OCI-LY1 (cell line): ENCODE data around the gene CLDND2.

ENCODE experiments used
- H2AFZ ChIP-seq: fragments of 200-600 bp; sonication (generic), shearing (Covaris generic); 2 replicates; pipeline ENCODE4 v1.6.0; 2014; ENCODE audit warnings: antibody characterized with exemption, mild to moderate bottlenecking, low read length
- H3F3A ChIP-seq: fragments of 200-600 bp; sonication (generic), shearing (Covaris generic); 2 replicates; pipeline ENCODE4 v1.6.0; 2014; ENCODE audit warnings: mild to moderate bottlenecking, antibody characterized with exemption, low read length, moderate library complexity; ENCODE audit not compliant: insufficient read depth
- H3K27ac ChIP-seq: fragments of 200-600 bp; sonication (generic); 2 replicates; pipeline ENCODE4 v1.5.1; 2014; ENCODE audit warnings: low read length, mixed run types, mild to moderate bottlenecking, low read depth; ENCODE audit not compliant: poor library complexity, severe bottlenecking
- H3K27me3 ChIP-seq: fragments of 200-600 bp; sonication (generic); 2 replicates; pipeline ENCODE4 v1.6.0; 2014; ENCODE audit warnings: antibody characterized with exemption, mild to moderate bottlenecking, low read length, moderate library complexity; ENCODE audit not compliant: insufficient read depth
- H3K36me3 ChIP-seq: fragments of 200-600 bp; sonication (generic); 2 replicates; pipeline ENCODE4 v1.6.1; 2014; ENCODE audit warnings: mild to moderate bottlenecking, antibody characterized with exemption, low read length, moderate library complexity, mixed read lengths; ENCODE audit not compliant: insufficient read depth
- H3K4me1 ChIP-seq: fragments of 200-600 bp; sonication (generic); 2 replicates; pipeline ENCODE4 v1.5.1; 2014; ENCODE audit warnings: mild to moderate bottlenecking, low read length, moderate library complexity; ENCODE audit not compliant: insufficient read depth, severe bottlenecking
- H3K4me2 ChIP-seq: fragments of 200-600 bp; sonication (generic), shearing (Covaris generic); 2 replicates; pipeline ENCODE4 v1.6.1; 2014; ENCODE audit warnings: low read length
- H3K4me3 ChIP-seq: fragments of 200-600 bp; sonication (generic); 2 replicates; pipeline ENCODE4 v1.5.1; 2014; ENCODE audit warnings: low read length, low read depth, mild to moderate bottlenecking, mixed read lengths; ENCODE audit not compliant: poor library complexity, severe bottlenecking
- H3K79me2 ChIP-seq: fragments of 200-600 bp; shearing (Covaris generic); 2 replicates; pipeline ENCODE4 v1.6.1; 2016; ENCODE audit warnings: mixed run types, low read length, mixed read lengths; ENCODE audit not compliant: insufficient read depth
- H3K9ac ChIP-seq: fragments of 200-600 bp; sonication (generic), shearing (Covaris generic); 2 replicates; pipeline ENCODE4 v1.6.1; 2014; ENCODE audit warnings: mild to moderate bottlenecking, low read length, mixed read lengths
- H3K9me2 ChIP-seq: fragments of 200-600 bp; sonication (generic), shearing (Covaris generic); 2 replicates; pipeline ENCODE4 v1.6.1; 2014; ENCODE audit warnings: low read depth, mild to moderate bottlenecking, low read length, mixed read lengths
- H3K9me3 ChIP-seq: fragments of 200-600 bp; shearing (Covaris generic); 2 replicates; pipeline ENCODE4 v1.6.1; 2014; ENCODE audit warnings: low read length, mixed read lengths
- H4K20me1 ChIP-seq: fragments of 200-600 bp; sonication (generic), shearing (Covaris generic); 2 replicates; pipeline ENCODE4 v1.6.0; 2016; ENCODE audit warnings: mild to moderate bottlenecking, low read length; ENCODE audit not compliant: insufficient read depth
- CTCF ChIP-seq: fragments of 200-600 bp; sonication (generic), shearing (Covaris generic); IDR thresholded peaks from 2 replicates; pipeline ENCODE4 v1.5.1; 2017; ENCODE audit warnings: mild to moderate bottlenecking, antibody characterized with exemption, low read length, moderate library complexity, mixed read lengths
- EZH2 ChIP-seq: fragments of 200-600 bp; sonication (generic), shearing (Covaris generic); IDR thresholded peaks from 2 replicates; pipeline ENCODE4 v1.8.0; 2017; ENCODE audit warnings: borderline replicate concordance, mixed run types, mild to moderate bottlenecking, antibody characterized with exemption, low read length, moderate library complexity, mixed read lengths

Gene CLDND2

GRCh38 chr19:51415187-51415586 lies 46.4 kb upstream of the CLDND2 start:
- no peak overlapping the region for H2AFZ ChIP-seq
- H3K79me2 ChIP-seq: no peaks in the 10 kb centered on the region
- no peak overlapping the region for H3K4me2 ChIP-seq
- no peaks in the 10 kb centered on the region for H3F3A ChIP-seq
- peaks cover 17% of the 10 kb centered on the region; the same call in 1 of the 2 replicates for H3K36me3 ChIP-seq
- no peak for TF ChIP-seq CTCF
- TF ChIP-seq EZH2: no peak
- no peaks in the 10 kb centered on the region for H3K9me2 ChIP-seq
- H3K9me3 ChIP-seq: no peaks in the 10 kb centered on the region
- no peaks in the 10 kb centered on the region for H3K27me3 ChIP-seq
- H3K4me3 ChIP-seq: no peak overlapping the region
- H3K9ac ChIP-seq: no peak overlapping the region
- H3K27ac ChIP-seq: no peak overlapping the region
- H4K20me1 ChIP-seq: no peaks in the 10 kb centered on the region
- H3K4me1 ChIP-seq: peaks cover 23% of the 10 kb centered on the region

GRCh38 chr19:51410950-51411748 lies 42.3 kb upstream of the CLDND2 start:
- TF ChIP-seq CTCF: no peak
- TF ChIP-seq EZH2: no peak
- Histone ChIP-seq H3K4me2 (no peak overlapping the region), H3K9ac (no peak overlapping the region), H3K9me2 (no peaks in the 10 kb centered on the region), H3K4me1 (peaks cover 24% of the 10 kb centered on the region), H2AFZ (no peak overlapping the region), H3K27ac (no peak overlapping the region), H3K27me3 (no peaks in the 10 kb centered on the region), H3K4me3 (no peak overlapping the region), H3K79me2 (no peaks in the 10 kb centered on the region), H3F3A (no peaks in the 10 kb centered on the region), H3K9me3 (no peaks in the 10 kb centered on the region), H4K20me1 (no peaks in the 10 kb centered on the region), H3K36me3 (peaks cover 17% of the 10 kb centered on the region; the same call in 1 of the 2 replicates)

GRCh38 chr19:51407511-51408131 lies 38.8 kb upstream of the CLDND2 start:
- H4K20me1 ChIP-seq: no peaks in the 10 kb centered on the region
- no peak overlapping the region for H3K4me3 ChIP-seq
- no peaks in the 10 kb centered on the region for H3K27me3 ChIP-seq
- H3K4me2 ChIP-seq: no peak overlapping the region
- H3K9me2 ChIP-seq: no peaks in the 10 kb centered on the region
- H3K4me1 ChIP-seq: peaks cover 20% of the 10 kb centered on the region
- H3F3A ChIP-seq: no peaks in the 10 kb centered on the region
- H3K36me3 ChIP-seq: no peaks in the 10 kb centered on the region
- no peak for TF ChIP-seq EZH2
- TF ChIP-seq CTCF: peak; percentile 74
- peak overlapping the region; percentile 82 for H3K27ac ChIP-seq
- H3K9ac ChIP-seq: no peak overlapping the region
- no peaks in the 10 kb centered on the region; the same call in 1 of the 2 replicates for H3K9me3 ChIP-seq
- H3K79me2 ChIP-seq: no peaks in the 10 kb centered on the region
- H2AFZ ChIP-seq: no peak overlapping the region
